Colonic mucosa (tissue), 4 donors: ENCODE measurements around the gene FIGN. TPM values are rescaled to one million over a fixed set of nuclear protein-coding genes. Genes with fewer than 3 reads are reported as not detected.

Experiments used
- DNase-seq: peaks from one replicate; pipeline ENCODE4 v3.0.0-alpha.2; 2020
- H3K27ac ChIP-seq: fragments of 200-600 bp; one replicate; pipeline ENCODE4 v1.8.0; 2021
- H3K27me3 ChIP-seq: fragments of 200-600 bp; one replicate; pipeline ENCODE4 v1.8.0; 2021
- H3K36me3 ChIP-seq: fragments of 200-600 bp; one replicate; pipeline ENCODE4 v1.8.0; 2021
- H3K4me1 ChIP-seq: fragments of 200-600 bp; one replicate; pipeline ENCODE4 v1.8.0; 2021; ENCODE audit warnings: mild to moderate bottlenecking
- H3K4me3 ChIP-seq: fragments of 200-600 bp; one replicate; pipeline ENCODE4 v1.8.0; 2021
- H3K9ac ChIP-seq, 2 donors: one replicate each; pipeline ENCODE4 v1.7.0; 2013; ENCODE audit warnings: control low read depth in 2 of 2, low read depth in 2 of 2, low read length in 2 of 2
- H3K9me3 ChIP-seq: fragments of 200-600 bp; one replicate; pipeline ENCODE4 v1.8.0; 2021
- CTCF ChIP-seq: fragments of 200-600 bp; IDR thresholded peaks from one replicate; pipeline ENCODE4 v1.8.0; 2022; ENCODE audit warnings: antibody characterized with exemption, mild to moderate bottlenecking
- intact Hi-C: fragments of 100-400 bp; cut with DNase I; formaldehyde crosslinking; loops from one replicate; pipeline ENCODE4 v1.14.1; 2022
- total RNA-seq, 2 donors: library from RNA; stranded (reverse); fragmentation: NEBNext Ultra II Directional in 1 of 2; extraction: Animal tissue kit (Norgen Biotek cat#: 25700) in 1 of 2; gene quantifications; one replicate each; pipeline ENCODE4 v1.2.1, GENCODE V29; 2021
- donor health status: healthy.
- donor health status: DM: no; HTN: no; CAD: no.
- donor health status: DM: no; HTN: no; CAD: no.

Gene FIGN
- total RNA-seq, 2 donors from 2014 or later, result 0.58 to 0.89 TPM

GRCh38 chr2:163665817-163666216 is 70.0 kb downstream of the FIGN start:
- H3K9me3 ChIP-seq, result no peaks in the 10 kb centered on the region
- H3K9ac ChIP-seq, result no peak overlapping the region
- H3K36me3 ChIP-seq, result no peaks in the 10 kb centered on the region
- DNase-seq, result no peak
- no peak for TF ChIP-seq CTCF
- intact Hi-C loops, result no loop called here
- no peaks in the 10 kb centered on the region for H3K27me3 ChIP-seq
- H3K4me3 ChIP-seq, result no peak overlapping the region
- no peak overlapping the region for H3K27ac ChIP-seq
- H3K4me1 ChIP-seq, result no peaks in the 10 kb centered on the region

DNA sequence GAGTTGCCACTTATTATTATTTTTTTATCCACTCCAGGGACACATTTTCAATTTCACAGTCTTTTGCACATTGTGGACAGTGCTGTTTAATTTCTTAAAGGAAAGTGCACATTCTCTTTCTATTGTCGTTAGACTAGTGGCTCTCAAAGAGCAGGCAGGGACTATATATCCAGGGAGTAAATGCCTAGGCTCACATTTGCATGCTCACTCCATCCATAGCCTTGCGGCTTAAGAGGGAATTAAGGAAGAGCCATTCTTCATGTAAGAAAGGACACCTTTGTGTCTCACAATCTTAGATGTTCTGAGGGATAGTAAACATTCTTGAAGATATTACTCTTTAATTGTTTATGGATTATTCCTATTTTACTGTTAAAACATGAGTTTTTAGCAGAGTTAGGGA is 70.8 kb downstream of the FIGN start:
- H3K4me1 ChIP-seq, result no peaks in the 10 kb centered on the region
- no peak overlapping the region for H3K4me3 ChIP-seq
- no peaks in the 10 kb centered on the region for H3K9me3 ChIP-seq
- no peaks in the 10 kb centered on the region for H3K36me3 ChIP-seq
- H3K27ac ChIP-seq, result no peak overlapping the region
- intact Hi-C loops, result no loop called here
- H3K9ac ChIP-seq, result no peak overlapping the region
- no peaks in the 10 kb centered on the region for H3K27me3 ChIP-seq
- DNase-seq, result no peak
- no peak for TF ChIP-seq CTCF

DNA sequence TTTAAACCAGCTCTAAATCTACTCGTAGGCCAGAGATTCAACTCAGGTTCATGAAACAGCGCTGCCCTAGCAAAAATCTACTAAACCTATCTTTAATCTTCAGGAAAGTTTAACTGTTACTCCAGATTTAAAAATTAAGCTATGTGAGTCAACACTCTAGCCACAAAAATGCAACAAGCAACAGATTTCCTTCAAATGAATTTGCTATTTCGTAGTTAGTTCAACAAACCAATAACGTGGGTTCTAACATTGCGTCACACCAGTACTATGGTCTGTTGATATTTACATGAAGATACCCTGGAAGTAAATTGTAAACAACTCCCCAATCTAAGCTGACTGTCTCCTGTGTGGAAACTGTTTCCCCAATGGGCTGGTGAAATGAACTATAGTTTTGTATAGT is 71.2 kb downstream of the FIGN start:
- no peaks in the 10 kb centered on the region for H3K36me3 ChIP-seq
- H3K4me1 ChIP-seq, result no peaks in the 10 kb centered on the region
- no peaks in the 10 kb centered on the region for H3K9me3 ChIP-seq
- TF ChIP-seq CTCF, result no peak
- no peaks in the 10 kb centered on the region for H3K27me3 ChIP-seq
- H3K9ac ChIP-seq, result no peak overlapping the region
- H3K4me3 ChIP-seq, result no peak overlapping the region
- intact Hi-C loops, result no loop called here
- DNase-seq, result no peak
- H3K27ac ChIP-seq, result no peak overlapping the region

- no peaks in the 10 kb centered on the region for H3K9me3 ChIP-seq
- no peaks in the 10 kb centered on the region for H3K4me1 ChIP-seq
- intact Hi-C loops, result no loop called here
- no peak overlapping the region for H3K9ac ChIP-seq
- H3K27me3 ChIP-seq, result no peaks in the 10 kb centered on the region
- no peaks in the 10 kb centered on the region for H3K36me3 ChIP-seq
- DNase-seq, result no peak
- H3K4me3 ChIP-seq, result no peak overlapping the region
- TF ChIP-seq CTCF, result no peak
- no peak overlapping the region for H3K27ac ChIP-seq
These were observed 73.5 kb downstream of the FIGN start for GRCh38 chr2:163662141-163662780.

- TF ChIP-seq CTCF, result no peak
- H3K27ac ChIP-seq, result no peak overlapping the region
These were observed 76.6 kb downstream of the FIGN start for GRCh38 chr2:163659224-163659623.

More at GRCh38 chr2:163659224-163659623, 76.6 kb downstream of the FIGN start:
- H3K4me1 ChIP-seq, result no peaks in the 10 kb centered on the region
- H3K36me3 ChIP-seq, result no peaks in the 10 kb centered on the region
- intact Hi-C loops, result no loop called here
- H3K27me3 ChIP-seq, result no peaks in the 10 kb centered on the region
- H3K9me3 ChIP-seq, result no peaks in the 10 kb centered on the region
- no peak overlapping the region for H3K4me3 ChIP-seq
- H3K9ac ChIP-seq, result no peak overlapping the region
- DNase-seq, result no peak
